GM18526 (cell line): Measurements from ENCODE around the gene CAMTA1.

ENCODE experiments used
- POLR2A ChIP-seq: IDR thresholded peaks from 3 replicates; pipeline ENCODE4 v1.6.1; 2011; ENCODE audit not compliant: insufficient read length; ENCODE audit errors: extremely low read depth

The CAMTA1 gene

DNA sequence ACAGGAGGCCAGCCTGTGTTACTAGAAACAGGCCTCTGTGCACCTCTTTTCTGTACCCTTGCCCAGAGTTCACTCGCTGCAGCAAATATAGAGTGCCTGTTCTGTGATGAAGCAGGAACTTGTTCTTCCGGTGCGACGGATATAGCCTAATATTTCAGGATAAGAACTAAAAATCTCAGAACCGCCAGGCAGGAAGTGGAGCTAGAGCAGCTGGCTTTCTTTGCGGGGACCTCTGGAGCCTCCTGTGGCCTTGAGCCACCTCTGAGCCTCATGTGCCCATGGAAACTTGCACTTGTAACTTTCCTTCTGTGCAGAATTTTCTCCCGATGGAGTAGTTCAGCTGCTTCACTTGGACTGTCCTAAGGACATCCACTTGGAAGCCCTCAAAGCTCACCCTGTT lies 941.4 kb downstream of the CAMTA1 start:
- TF ChIP-seq POLR2A: no peak

GRCh38 chr1:7727809-7728471 lies 942.7 kb downstream of the CAMTA1 start:
- no peak for TF ChIP-seq POLR2A

- TF ChIP-seq POLR2A: no peak
Measured at GRCh38 chr1:7729761-7730160, 944.5 kb downstream of the CAMTA1 start.

DNA sequence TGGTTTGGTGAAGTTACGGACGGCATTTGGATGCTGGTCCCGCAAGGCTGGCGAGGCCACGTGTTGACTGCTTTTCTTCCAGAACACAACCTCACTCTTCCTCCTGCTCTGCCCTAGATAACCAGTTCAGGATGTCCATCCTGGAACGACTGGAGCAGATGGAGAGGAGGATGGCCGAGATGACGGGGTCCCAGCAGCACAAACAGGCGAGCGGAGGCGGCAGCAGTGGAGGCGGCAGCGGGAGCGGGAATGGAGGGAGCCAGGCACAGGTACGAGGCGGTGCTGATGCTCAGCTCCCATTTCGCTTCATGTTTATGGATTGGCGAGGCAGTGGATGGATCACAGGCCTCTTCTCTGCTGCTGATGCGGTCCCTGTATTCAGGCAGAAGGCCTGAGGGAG lies 947.1 kb downstream of the CAMTA1 start:
- no peak for TF ChIP-seq POLR2A

DNA sequence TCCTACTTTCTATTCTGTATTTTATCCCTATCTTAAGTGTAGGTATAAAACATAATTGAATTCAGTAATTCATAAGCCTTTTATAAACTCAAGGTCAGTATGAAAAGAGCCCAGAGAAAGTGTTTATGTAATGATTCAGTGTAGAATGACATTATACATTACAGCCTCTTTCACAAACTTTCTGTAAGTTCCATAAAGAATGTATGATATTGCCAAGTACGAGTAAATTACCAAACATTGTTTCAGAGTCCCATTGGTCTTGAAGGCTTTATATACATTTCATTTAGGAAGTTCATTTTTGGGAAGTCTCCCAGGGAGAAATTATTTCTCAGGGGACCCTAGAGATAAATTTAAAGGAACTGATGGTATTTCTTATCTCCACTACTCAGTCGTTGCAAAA lies 948.0 kb downstream of the CAMTA1 start:
- TF ChIP-seq POLR2A: no peak

DNA sequence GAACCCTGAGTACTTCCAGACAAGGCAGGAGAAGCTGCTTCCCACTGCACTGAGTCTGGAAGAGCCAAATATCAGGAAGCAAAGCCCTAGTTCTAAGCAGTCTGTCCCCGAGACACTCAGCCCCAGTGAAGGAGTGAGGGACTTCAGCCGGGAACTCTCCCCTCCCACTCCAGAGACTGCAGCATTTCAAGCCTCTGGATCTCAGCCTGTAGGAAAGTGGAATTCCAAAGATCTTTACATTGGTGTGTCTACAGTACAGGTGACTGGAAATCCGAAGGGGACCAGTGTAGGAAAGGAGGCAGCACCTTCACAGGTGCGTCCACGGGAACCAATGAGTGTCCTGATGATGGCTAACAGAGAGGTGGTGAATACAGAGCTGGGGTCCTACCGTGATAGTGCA lies 952.8 kb downstream of the CAMTA1 start:
- TF ChIP-seq POLR2A: no peak

DNA sequence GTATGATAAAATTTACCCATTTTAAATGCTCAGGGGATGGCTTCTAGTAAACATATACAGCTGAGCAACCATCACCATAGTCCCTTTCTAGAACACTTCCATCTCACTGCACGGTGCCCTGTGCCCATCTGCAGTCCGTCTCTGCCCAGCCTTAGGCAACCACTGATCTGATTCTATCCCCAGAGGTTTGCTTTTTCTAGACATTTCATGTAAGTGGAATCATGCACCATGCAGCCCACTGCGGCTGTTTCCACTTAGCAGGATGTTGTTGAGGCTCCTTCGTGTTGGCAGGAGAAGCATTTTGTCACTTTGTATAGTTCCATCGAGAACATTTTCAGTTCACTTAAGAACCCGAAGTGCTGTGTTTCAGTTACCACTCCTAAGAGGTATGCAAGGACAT lies 958.1 kb downstream of the CAMTA1 start:
- no peak for TF ChIP-seq POLR2A

- no peak for TF ChIP-seq POLR2A
Measured at GRCh38 chr1:7744882-7745281, 959.6 kb downstream of the CAMTA1 start.

DNA sequence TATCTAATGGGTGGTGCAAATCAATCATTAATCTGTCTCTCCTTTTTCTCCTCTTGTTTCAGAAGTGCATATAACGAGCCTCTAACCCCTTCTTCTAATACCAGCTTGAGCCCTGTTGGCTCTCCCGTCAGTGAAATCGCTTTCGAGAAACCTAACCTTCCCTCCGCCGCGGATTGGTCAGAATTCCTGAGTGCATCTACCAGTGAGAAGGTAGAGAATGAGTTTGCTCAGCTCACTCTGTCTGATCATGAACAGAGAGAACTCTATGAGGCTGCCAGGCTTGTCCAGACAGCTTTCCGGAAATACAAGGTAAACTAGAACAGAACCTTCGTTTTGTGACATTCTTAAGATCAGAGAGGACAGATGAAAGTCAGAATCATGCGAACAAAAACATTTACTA lies 960.5 kb downstream of the CAMTA1 start:
- no peak for TF ChIP-seq POLR2A

- TF ChIP-seq POLR2A: no peak
Measured at GRCh38 chr1:7747605-7748004, 962.4 kb downstream of the CAMTA1 start.

DNA sequence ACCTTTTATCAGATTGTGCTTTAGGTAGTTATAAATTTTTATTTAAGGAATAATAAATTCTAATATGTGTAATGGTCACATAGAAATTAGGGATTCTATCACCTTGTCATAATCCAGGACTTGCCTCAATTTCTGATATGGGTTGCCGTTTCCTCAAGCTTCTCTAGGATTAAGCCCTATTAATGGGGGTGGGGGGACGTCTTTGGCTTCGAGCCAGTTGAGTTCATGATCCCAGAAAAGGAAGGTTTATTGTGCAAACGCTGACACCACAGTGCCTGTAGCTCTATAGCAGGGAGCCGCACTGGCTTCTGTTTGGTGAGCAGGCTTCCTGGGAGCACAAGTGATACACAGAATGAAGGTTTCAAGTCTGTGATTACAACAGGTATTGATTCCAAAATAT lies 963.9 kb downstream of the CAMTA1 start:
- no peak for TF ChIP-seq POLR2A

DNA sequence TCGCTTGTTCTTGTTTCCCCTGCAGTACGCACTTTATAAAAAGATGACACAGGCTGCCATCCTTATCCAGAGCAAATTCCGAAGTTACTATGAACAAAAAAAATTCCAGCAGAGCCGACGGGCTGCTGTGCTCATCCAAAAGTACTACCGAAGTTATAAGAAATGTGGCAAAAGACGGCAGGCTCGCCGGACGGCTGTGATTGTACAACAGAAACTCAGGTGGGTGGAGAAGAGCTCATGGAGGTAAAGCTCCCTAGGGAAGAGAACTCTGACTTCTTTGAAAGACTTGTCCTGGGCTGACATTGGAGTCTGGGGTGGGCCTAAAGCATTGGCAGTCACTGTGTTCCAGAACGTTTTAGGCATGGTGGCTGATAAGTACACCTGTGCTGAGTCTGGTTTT lies 965.9 kb downstream of the CAMTA1 start:
- TF ChIP-seq POLR2A: no peak

DNA sequence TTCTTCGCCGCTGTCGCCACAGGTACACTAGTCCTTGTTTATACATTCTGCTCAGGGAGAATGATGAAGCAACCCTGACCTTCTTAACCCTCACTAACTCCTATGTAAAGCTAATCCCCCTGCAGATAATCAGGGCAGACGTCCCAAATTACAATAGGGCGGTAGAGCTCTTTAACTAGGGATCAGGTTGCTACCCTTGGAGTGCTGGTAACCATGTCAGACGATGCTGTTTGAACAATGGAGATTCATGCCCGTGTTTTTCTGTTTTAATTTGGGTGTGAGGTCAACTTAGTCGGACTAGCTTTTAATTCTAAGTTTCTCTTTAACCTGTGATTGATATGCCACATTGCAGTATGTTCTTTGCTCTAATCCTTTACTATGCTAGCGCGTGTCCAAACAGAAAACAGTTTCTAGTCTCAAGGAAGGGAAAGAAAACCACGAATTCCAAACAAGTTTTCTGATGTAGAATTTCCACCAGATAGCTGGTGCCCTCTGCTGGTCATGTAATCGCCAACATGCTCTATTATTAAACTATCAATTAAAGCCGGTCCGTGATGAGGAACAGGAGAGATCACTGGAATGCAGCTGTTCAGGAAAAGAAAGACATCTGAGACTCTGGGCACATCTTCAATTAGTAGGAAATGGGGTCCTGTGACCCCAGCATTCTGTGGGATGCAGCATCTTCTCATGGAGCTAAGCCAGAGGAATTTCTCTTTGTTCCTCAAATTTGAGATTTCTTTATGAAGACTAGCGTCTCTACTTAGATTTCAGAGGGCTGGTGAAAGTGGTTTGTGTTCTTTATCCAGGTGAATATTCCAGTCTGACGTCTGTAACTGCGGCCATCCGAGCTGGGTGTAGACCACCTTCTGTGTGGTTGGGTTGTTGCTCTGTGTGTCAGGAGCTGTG lies 967.5 kb downstream of the CAMTA1 start:
- no peak for TF ChIP-seq POLR2A

DNA sequence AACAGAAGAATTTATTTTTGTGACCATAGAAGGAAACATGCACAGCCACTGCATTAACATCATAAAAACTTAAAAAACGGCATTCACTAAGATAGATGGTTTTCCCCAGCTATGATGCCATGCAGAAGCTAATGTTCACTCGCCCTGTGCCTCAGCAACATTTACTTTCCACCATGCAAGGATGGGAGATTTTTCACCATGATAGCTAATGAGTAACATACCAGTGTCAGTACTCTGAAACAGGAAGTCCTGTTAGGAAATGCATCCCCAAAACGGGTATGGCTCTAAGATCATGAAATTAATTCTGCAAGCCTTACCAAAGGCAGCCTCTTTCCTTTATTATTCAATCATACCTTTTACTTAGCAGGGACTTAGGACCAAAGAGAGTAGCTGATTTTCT lies 968.4 kb downstream of the CAMTA1 start:
- TF ChIP-seq POLR2A: no peak

DNA sequence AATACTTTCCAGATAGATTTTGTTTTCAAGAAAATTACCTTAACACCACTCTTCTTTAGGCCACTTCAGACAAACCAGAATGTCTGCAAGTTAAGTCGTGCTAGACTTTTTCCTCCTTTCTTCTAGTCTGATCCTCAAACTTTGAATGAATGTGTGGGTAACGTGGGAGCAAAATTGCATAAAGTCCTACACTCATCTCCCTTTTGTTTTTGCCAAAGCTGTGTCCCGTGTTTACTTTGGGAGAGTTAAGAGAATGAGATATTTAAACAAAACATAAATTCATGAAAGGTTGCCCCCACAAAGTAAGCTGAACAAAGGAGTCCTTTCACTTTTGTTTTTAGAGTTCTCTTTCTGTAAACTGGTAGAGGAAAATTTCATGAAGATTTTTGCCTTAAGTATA lies 969.0 kb downstream of the CAMTA1 start:
- no peak for TF ChIP-seq POLR2A

DNA sequence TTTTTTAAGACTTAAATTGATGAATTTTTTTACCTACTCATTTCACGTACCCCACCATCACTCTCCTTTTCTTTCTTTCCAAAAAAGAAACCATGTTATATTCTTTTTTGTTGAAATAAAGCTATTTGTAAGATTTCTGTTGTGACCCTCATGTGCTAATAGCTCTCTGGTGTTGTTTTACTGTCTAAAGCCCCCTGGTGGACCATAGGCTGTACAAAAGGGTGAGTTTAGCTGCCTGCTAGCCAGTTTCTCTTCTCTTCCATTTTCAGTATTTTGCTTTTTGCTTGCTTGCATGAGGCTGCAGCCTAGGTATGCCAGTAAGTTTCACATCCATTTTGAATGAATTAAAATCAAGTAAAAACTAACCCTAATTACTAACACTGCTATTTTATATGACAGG lies 970.2 kb downstream of the CAMTA1 start:
- TF ChIP-seq POLR2A: no peak

- no peak for TF ChIP-seq POLR2A
Measured at GRCh38 chr1:7760245-7760644, 975.0 kb downstream of the CAMTA1 start.

DNA sequence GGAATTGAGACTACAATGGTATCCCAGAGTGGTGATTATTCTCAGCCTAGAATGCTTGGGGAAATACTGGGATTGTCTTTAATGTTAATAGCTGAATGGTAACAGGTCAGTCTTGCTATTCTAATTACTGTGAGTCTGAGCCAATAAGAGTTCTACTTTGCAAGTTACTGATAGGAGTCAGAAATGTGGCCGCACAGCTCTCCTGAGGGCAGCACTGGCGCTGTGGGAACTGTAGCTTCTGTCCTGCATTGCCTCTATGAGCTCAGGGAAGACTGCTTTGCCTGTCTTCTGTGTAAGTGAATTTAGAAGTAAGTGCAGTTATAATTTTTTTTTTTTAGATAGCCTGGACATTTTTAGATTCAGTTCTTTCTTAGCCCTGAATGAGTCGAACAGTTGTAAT lies 975.8 kb downstream of the CAMTA1 start:
- no peak for TF ChIP-seq POLR2A
